Measurements from ENCODE around the gene SDR39U1.

- TF ChIP-seq ZNF121 (CRISPR knock-in tag; IDR thresholded peaks at IDR 0.05) (no peak), CTCF (IDR thresholded peaks at IDR 0.05) (no peak), TP53 (CRISPR knock-in tag; IDR thresholded peaks at IDR 0.05) (no peak), ZNF425 (CRISPR knock-in tag; conservative IDR thresholded peaks at IDR 0.05) (no peak), ZNF281 (CRISPR knock-in tag; IDR thresholded peaks at IDR 0.05) (no peak), ATF3 (CRISPR knock-in tag; conservative IDR thresholded peaks at IDR 0.05) (no peak), SMAD4 (CRISPR knock-in tag; IDR thresholded peaks at IDR 0.05) (no peak), CDX4 (CRISPR knock-in tag; IDR thresholded peaks at IDR 0.05; ENCODE audit: borderline replicate concordance) (no peak), NR3C1 (CRISPR knock-in tag; conservative IDR thresholded peaks at IDR 0.05; ENCODE audit: low read depth) (no peak), CREB1 (CRISPR knock-in tag; IDR thresholded peaks at IDR 0.05) (no peak), ESRRA (CRISPR knock-in tag; IDR thresholded peaks at IDR 0.05; ENCODE audit: borderline replicate concordance) (no peak), MAX (CRISPR knock-in tag; IDR thresholded peaks at IDR 0.05) (no peak), NR2C2 (CRISPR knock-in tag; IDR thresholded peaks at IDR 0.05) (no peak)
Observed at GRCh38 chr14:24404814-24405213, 37.8 kb downstream of the SDR39U1 start.

Data from WTC11 (cell line).